HepG2 (cell line): ENCODE data around the gene FAM83E. TPM values are rescaled to one million over a fixed set of nuclear protein-coding genes. Genes with fewer than 3 reads are reported as not detected.

ENCODE experiments used
- ATAC-seq: fragments of 200-7000 bp; cut with Tn5 transposase; 3 replicates; pipeline ENCODE4 v1.9.1; 2020; ENCODE audit warnings: mild to moderate bottlenecking, moderate library complexity
- BruUV-seq: library from RNA; stranded (reverse); fragments of 400-500 nt; replicated peaks from 2 replicates; lab custom pipeline; 2021; lab: Mats Ljungman, UMichigan
- CTCF ChIA-PET: fragments of 300-600 bp; formaldehyde crosslinking; extraction: SDS; loops from one replicate; lab custom pipeline; 2021; ENCODE audit warnings: low total read pairs, inconsistent platforms, low intra/inter-chr PET ratio; lab: Yijun Ruan, JAX
- POLR2A ChIA-PET: fragments of 350-600 bp; sonication (Branson Sonifier 250); formaldehyde crosslinking; loops from one replicate; lab custom pipeline; 2020; ENCODE audit warnings: antibody characterized with exemption, inconsistent platforms; lab: Yijun Ruan, JAX
- DNase-seq: peaks from one replicate; pipeline ENCODE4 v3.0.0-alpha.2; 2015; ENCODE audit warnings: low spot score
- FAIRE-seq: peaks from 3 replicates; lab custom pipeline; 2011; peaks lifted over from hg19 to GRCh38; lab: Jason Lieb, UNC
- H2AFZ ChIP-seq: one replicate; pipeline ENCODE4 v1.6.1; 2011; ENCODE audit warnings: low read length, inconsistent platforms
- H3K27ac ChIP-seq: fragments of 300-600 bp; 3 replicates; pipeline ENCODE4 v1.8.0; 2011; ENCODE audit warnings: mixed run types, mild to moderate bottlenecking, mixed read lengths, low read length, inconsistent platforms; ENCODE audit not compliant: insufficient read depth; ENCODE audit errors: extremely low read length
- H3K27me3 ChIP-seq, 2 experiments: fragments of 200-600 bp in 1 of 2; 2 replicates in 1 of 2; 3 replicates in 1 of 2; pipeline versions ENCODE4 v1.6.0 to v1.8.0; 2011; ENCODE audit warnings: low read length in 2 of 2, mild to moderate bottlenecking in 2 of 2, moderate library complexity in 2 of 2, inconsistent platforms in 1 of 2; ENCODE audit not compliant: insufficient read depth in 2 of 2, control insufficient read depth in 1 of 2
- H3K36me3 ChIP-seq, 2 experiments: fragments of 200-600 bp in 1 of 2; replicated peaks in 1 of 2; 2 replicates in 1 of 2; 3 replicates in 1 of 2; pipeline versions ENCODE4 v1.5.1 to v1.8.0; 2011; ENCODE audit warnings: low read length in 2 of 2, inconsistent platforms in 1 of 2; ENCODE audit not compliant: insufficient read depth in 2 of 2, control insufficient read depth in 1 of 2
- H3K4me1 ChIP-seq: 2 replicates; pipeline ENCODE4 v1.5.1; 2012; ENCODE audit warnings: low read length, inconsistent platforms; ENCODE audit not compliant: insufficient read depth
- H3K4me2 ChIP-seq: 2 replicates; pipeline ENCODE4 v1.6.0; 2011; ENCODE audit warnings: low read depth, low read length, inconsistent platforms
- H3K4me3 ChIP-seq, 3 experiments: fragments of 200-600 bp in 1 of 3; sonication (generic), shearing (Covaris generic) in 1 of 3; replicated peaks in 1 of 3; 2 replicates each; pipeline ENCODE4 v1.5.1; 2011 to 2016; ENCODE audit warnings: low read length in 3 of 3, inconsistent platforms in 2 of 3, low read depth in 2 of 3, mild to moderate bottlenecking in 2 of 3, control low read depth in 1 of 3, mixed read lengths in 1 of 3; ENCODE audit not compliant: insufficient read depth in 1 of 3
- H3K79me2 ChIP-seq: one replicate; pipeline ENCODE4 v1.6.1; 2011; ENCODE audit warnings: low read length, inconsistent platforms; ENCODE audit not compliant: insufficient read depth
- H3K9ac ChIP-seq: 2 replicates; pipeline ENCODE4 v1.6.0; 2011; ENCODE audit warnings: mild to moderate bottlenecking, low read depth, low read length, inconsistent platforms; ENCODE audit not compliant: insufficient read depth
- H3K9me3 ChIP-seq: 2 replicates; pipeline ENCODE4 v1.5.1; 2012; ENCODE audit warnings: mild to moderate bottlenecking, low read length
- H4K20me1 ChIP-seq: 2 replicates; pipeline ENCODE4 v1.6.0; 2011; ENCODE audit warnings: inconsistent platforms, mild to moderate bottlenecking, low read length, moderate library complexity; ENCODE audit not compliant: insufficient read depth
- AGO1 ChIP-seq: fragments of 200-400 bp; formaldehyde crosslinking; IDR thresholded peaks from 2 replicates; pipeline ENCODE4 v1.6.1; 2017; ENCODE audit warnings: mild to moderate bottlenecking, low read depth, low read length, moderate library complexity; ENCODE audit not compliant: poor library complexity, severe bottlenecking
- HNRNPK ChIP-seq: fragments of 200-400 bp; formaldehyde crosslinking; IDR thresholded peaks from 2 replicates; pipeline ENCODE4 v1.6.1; 2018; ENCODE audit warnings: low read length, low read depth, moderate library complexity, mild to moderate bottlenecking; ENCODE audit not compliant: poor library complexity, severe bottlenecking
- MAFG ChIP-seq: sonication (generic); formaldehyde crosslinking; IDR thresholded peaks from 2 replicates; pipeline ENCODE4 v1.5.1; 2020; ENCODE audit warnings: mild to moderate bottlenecking, missing genetic modification reagents
- PRPF4 ChIP-seq: fragments of 200-400 bp; formaldehyde crosslinking; IDR thresholded peaks from 2 replicates; pipeline ENCODE4 v1.6.1; 2016; ENCODE audit warnings: low read length, low read depth; ENCODE audit not compliant: poor library complexity, severe bottlenecking
- RAD21 ChIP-seq: fragments of 450-650 bp; formaldehyde crosslinking; IDR thresholded peaks from 2 replicates; pipeline ENCODE4 v1.5.0; 2020; ENCODE audit warnings: mild to moderate bottlenecking
- THAP9 ChIP-seq: sonication (generic); formaldehyde crosslinking; IDR thresholded peaks from 2 replicates; pipeline ENCODE4; 2020; ENCODE audit warnings: missing genetic modification reagents, mild to moderate bottlenecking, borderline replicate concordance
- ZC3H13 ChIP-seq: sonication (generic); formaldehyde crosslinking; IDR thresholded peaks from 2 replicates; pipeline ENCODE4 v1.8.1; 2023; ENCODE audit warnings: mild to moderate bottlenecking, missing genetic modification reagents, moderate library complexity
- WGBS: methylation state at CpG from one replicate; pipeline ENCODE4 v1.1.6; 2017; ENCODE audit warnings: low lambda C conversion rate; 5-methylcytosine and 5-hydroxymethylcytosine counted together
- in situ Hi-C: cut with HindIII; loops from 2 replicates; pipeline ENCODE4 v1.10.0; 2017; ENCODE audit warnings: low pct_unique_long_range_greater_than_20kb; ENCODE audit not compliant: extremely low pct_ligation_motif_present
- intact Hi-C: fragments of 100-400 bp; cut with micrococcal nuclease; formaldehyde crosslinking; loops from one replicate; pipeline ENCODE4 v1.10.0; 2022; ENCODE audit not compliant: unreplicated experiment
- polyA plus RNA-seq, 8 experiments: library from polyadenylated mRNA; depleted of rRNA in 3 of 8; stranded (reverse) in 7 of 8; unstranded in 1 of 8; fragments of >200 nt; fragmentation: Illumina TruSeq in 4 of 8; extraction: Trizol in 4 of 8; gene quantifications; 2 replicates each; pipeline versions ENCODE4 v1.2.1 to v1.2.3, GENCODE V29; 2011 to 2016; ENCODE audit warnings: low read depth in 4 of 8, missing spikeins in 1 of 8, mixed read lengths in 1 of 8; ENCODE audit not compliant: insufficient read depth in 1 of 8
- total RNA-seq, 5 experiments: library from RNA; depleted of rRNA; stranded (reverse); fragments of >200 nt; fragmentation: Illumina TruSeq; extraction: Trizol; gene quantifications; 2 replicates each; pipeline ENCODE4 v1.2.3, GENCODE V29; 2016; ENCODE audit warnings: low read depth in 1 of 5

The FAM83E gene
- total and polyA plus RNA-seq, 2 of the 13 experiments (the other 11 are each of a cell fraction or from before 2014, with no cell fraction given) = 0.18 to 0.60 TPM

GRCh38 chr19:48629599-48630295, 14.9 kb upstream of the FAM83E start (continued):
- TF ChIP-seq THAP9 (CRISPR knock-in tag) = no peak
- no peak for TF ChIP-seq PRPF4
- TF ChIP-seq AGO1 = peak; percentile 93
- peak; percentile 48; the same call in 1 of the 2 replicates for TF ChIP-seq ZC3H13 (CRISPR knock-in tag)
- no peak for TF ChIP-seq RAD21 (CRISPR knock-in tag)

- FAIRE-seq = no peak
- Histone ChIP-seq H3K79me2 (no peaks in the 10 kb centered on the region), H3K27me3 (no peaks in the 10 kb centered on the region), H2AFZ (no peak overlapping the region), H3K4me1 (peaks cover 63% of the 10 kb centered on the region), H3K9me3 (no peaks in the 10 kb centered on the region)
- POLR2A ChIA-PET = no interaction called here
- in situ Hi-C loops = no loop called here
- WGBS = 94% methylated on average over 18 of the region's 22 CpGs
- no peak for TF ChIP-seq MAFG (CRISPR knock-in tag)
- peak; percentile 22 for TF ChIP-seq HNRNPK
- TF ChIP-seq, all 625 proteins: peak for 1
- CTCF ChIA-PET = no interaction called here
- Histone ChIP-seq H3K9ac (no peak overlapping the region), H3K4me3 (no peak overlapping the region), H3K36me3 (no peaks in the 10 kb centered on the region), H4K20me1 (no peaks in the 10 kb centered on the region), H3K27ac (no peak overlapping the region), H3K4me2 (no peak overlapping the region)
- DNase-seq (no peak), ATAC-seq (no peak)
- BruUV-seq = no TSS peak
- intact Hi-C loops = no loop called here
These were observed 14.4 kb upstream of the FAM83E start for GRCh38 chr19:48629297-48629598.
